K562 (cell line): ENCODE measurements around the gene HOTAIR. TPM values are rescaled to one million over a fixed set of nuclear protein-coding genes. Genes with fewer than 3 reads are reported as not detected.

Experiments used
- ATAC-seq: fragments of 200-7000 bp; cut with Tn5 transposase; 3 replicates; pipeline ENCODE4 v1.9.1; 2020; ENCODE audit warnings: moderate library complexity
- BruUV-seq: library from RNA; stranded (reverse); fragments of 400-500 nt; replicated peaks from 2 replicates; lab custom pipeline; 2021; lab: Mats Ljungman, UMichigan
- CTCF ChIA-PET: fragments of 300-600 bp; formaldehyde crosslinking; extraction: SDS; loops from one replicate; lab custom pipeline; 2021; ENCODE audit warnings: low intra/inter-chr PET ratio; lab: Yijun Ruan, JAX
- POLR2A ChIA-PET: fragments of 300-600, 350-650 bp; sonication (Branson Sonifier 250); formaldehyde crosslinking; extraction: SDS; loops from one replicate; lab custom pipeline; 2021; ENCODE audit warnings: antibody characterized with exemption, inconsistent platforms; lab: Yijun Ruan, JAX
- DNase-seq, 4 experiments: peaks; one replicate each; pipeline versions ENCODE4 v3.0.0 to v3.0.0-alpha.2; 2011 to 2018; ENCODE audit warnings: low spot score in 3 of 4, mixed read lengths in 3 of 4; ENCODE audit errors: extremely low read depth in 1 of 4
- FAIRE-seq: peaks from 2 replicates; lab custom pipeline; 2011; peaks lifted over from hg19 to GRCh38; lab: Jason Lieb, UNC
- H2AFZ ChIP-seq: 2 replicates; pipeline ENCODE4 v1.6.0; 2011; ENCODE audit warnings: low read depth, low read length, control low read depth, inconsistent platforms
- H3K27ac ChIP-seq: fragments of 200-600 bp; 3 replicates; pipeline ENCODE4 v1.8.0; 2011; ENCODE audit warnings: low read depth, mild to moderate bottlenecking, control low read depth, inconsistent platforms, low read length, moderate library complexity, mixed read lengths; ENCODE audit errors: extremely low read depth
- H3K27me3 ChIP-seq, 2 experiments: fragments of 300-600 bp in 1 of 2; 2 replicates in 1 of 2; 3 replicates in 1 of 2; pipeline versions ENCODE4 v1.6.0 to v1.8.0; 2011; ENCODE audit warnings: inconsistent platforms in 2 of 2, low read length in 2 of 2, mild to moderate bottlenecking in 1 of 2, mixed read lengths in 1 of 2, moderate library complexity in 1 of 2; ENCODE audit not compliant: control insufficient read depth in 2 of 2, insufficient read depth in 2 of 2
- H3K36me3 ChIP-seq: fragments of 300-600 bp; 3 replicates; pipeline ENCODE4 v1.8.0; 2011; ENCODE audit warnings: mild to moderate bottlenecking, low read length, inconsistent platforms; ENCODE audit not compliant: control insufficient read depth, insufficient read depth
- H3K4me1 ChIP-seq, 2 experiments: fragments of 200-600 bp in 1 of 2; replicated peaks in 1 of 2; 2 replicates in 1 of 2; 3 replicates in 1 of 2; pipeline versions ENCODE4 v1.5.1 to v1.8.0; 2011; ENCODE audit warnings: inconsistent platforms in 2 of 2, low read length in 2 of 2, mild to moderate bottlenecking in 1 of 2, mixed read lengths in 1 of 2, moderate library complexity in 1 of 2; ENCODE audit not compliant: control insufficient read depth in 2 of 2, insufficient read depth in 2 of 2
- H3K4me2 ChIP-seq: 2 replicates; pipeline ENCODE4 v1.6.1; 2011; ENCODE audit warnings: low read length, control low read depth, inconsistent platforms, mixed read lengths; ENCODE audit not compliant: insufficient read depth
- H3K4me3 ChIP-seq: fragments of 200-600 bp; sonication (generic), shearing (Covaris generic); 2 replicates; pipeline ENCODE4 v1.5.1; 2016; ENCODE audit warnings: control low read depth, inconsistent platforms
- H3K79me2 ChIP-seq: fragments of 200-600 bp; 3 replicates; pipeline ENCODE4 v1.8.0; 2011; ENCODE audit warnings: low read length, inconsistent platforms; ENCODE audit not compliant: control insufficient read depth, insufficient read depth
- H3K9ac ChIP-seq, 2 experiments: 2 replicates each; pipeline versions ENCODE4 v1.6.0 to v1.6.1; 2011; ENCODE audit warnings: low read depth in 2 of 2, low read length in 2 of 2, control low read depth in 1 of 2, inconsistent platforms in 1 of 2, mild to moderate bottlenecking in 1 of 2, mixed read lengths in 1 of 2; ENCODE audit not compliant: insufficient read depth in 1 of 2
- H3K9me1 ChIP-seq: one replicate; pipeline ENCODE4 v1.6.0; 2011; ENCODE audit warnings: inconsistent platforms, mild to moderate bottlenecking, low read length, moderate library complexity; ENCODE audit not compliant: control insufficient read depth, insufficient read depth
- H3K9me3 ChIP-seq: replicated peaks from 2 replicates; pipeline ENCODE4 v1.5.1; 2011; ENCODE audit warnings: low read depth, low read length, inconsistent platforms; ENCODE audit not compliant: control insufficient read depth, insufficient read depth
- H4K20me1 ChIP-seq: replicated peaks from 2 replicates; pipeline ENCODE4 v1.6.1; 2011; ENCODE audit warnings: low read length, inconsistent platforms, mixed read lengths; ENCODE audit not compliant: control insufficient read depth, insufficient read depth
- DACH1 ChIP-seq: fragments of 450-650 bp; IDR thresholded peaks from 2 replicates; pipeline ENCODE4 v1.6.1; 2018; ENCODE audit not compliant: partially characterized antibody
- ETV5 ChIP-seq: sonication (generic); formaldehyde crosslinking; IDR thresholded peaks from 2 replicates; pipeline ENCODE4 v1.4.0; 2020; ENCODE audit warnings: low read depth, mild to moderate bottlenecking, missing genetic modification reagents
- MEF2D ChIP-seq: conservative IDR thresholded peaks from 2 replicates; pipeline ENCODE4 v1.6.1; 2016; ENCODE audit warnings: low read depth, missing genetic modification characterization, missing compliant biosample characterization
- POLR2A ChIP-seq: fragments of 450-650 bp; conservative IDR thresholded peaks from 2 replicates; pipeline ENCODE4 v1.6.1; 2016
- PRPF4 ChIP-seq: fragments of 200-400 bp; formaldehyde crosslinking; IDR thresholded peaks from one replicate; pipeline ENCODE4 v1.6.1; 2017; ENCODE audit warnings: low read length, low read depth, mild to moderate bottlenecking; ENCODE audit not compliant: insufficient read depth, poor library complexity, severe bottlenecking
- RBM14 ChIP-seq: fragments of 200-400 bp; formaldehyde crosslinking; IDR thresholded peaks from 2 replicates; pipeline ENCODE4 v1.6.1; 2018; ENCODE audit warnings: low read depth, mild to moderate bottlenecking, low read length, moderate library complexity, borderline replicate concordance; ENCODE audit not compliant: insufficient read depth
- RBM22 ChIP-seq: fragments of 200-400 bp; formaldehyde crosslinking; IDR thresholded peaks from 2 replicates; pipeline ENCODE4 v1.6.1; 2018; ENCODE audit warnings: low read length, low read depth; ENCODE audit not compliant: poor library complexity, severe bottlenecking
- SMARCB1 ChIP-seq: IDR thresholded peaks from 2 replicates; pipeline ENCODE4 v1.6.1; 2011; ENCODE audit warnings: improper control_type of control experiment, low read depth; ENCODE audit not compliant: insufficient read length
- SUPT5H ChIP-seq: fragments of 450-650 bp; IDR thresholded peaks from 2 replicates; pipeline ENCODE4 v1.6.1; 2016
- TCF7 ChIP-seq: sonication (generic); IDR thresholded peaks from 2 replicates; pipeline ENCODE4 v1.6.1; 2016; ENCODE audit warnings: antibody characterized with exemption, borderline replicate concordance
- TRIM24 ChIP-seq, 2 experiments: fragments of 450-650 bp; IDR thresholded peaks; 2 replicates each; pipeline ENCODE4 v1.6.1; 2016
- TSHZ1 ChIP-seq: fragments of 250-450 bp; sonication (Bioruptor Pico); IDR thresholded peaks from 2 replicates; pipeline ENCODE4 v1.4.0; 2020; ENCODE audit warnings: mild to moderate bottlenecking, moderate library complexity
- ZNF165 ChIP-seq: fragments of 250-450 bp; sonication (Bioruptor Pico); IDR thresholded peaks from 2 replicates; pipeline ENCODE4 v1.4.0; 2020; ENCODE audit warnings: borderline replicate concordance
- WGBS: fragments of 100-300 bp; shearing (Covaris generic); methylation state at CpG from one replicate; pipeline ENCODE4 v1.1.6; 2016; ENCODE audit warnings: low coverage, mixed read lengths; ENCODE audit not compliant: insufficient coverage; ENCODE audit errors: missing lambda C conversion rate; 5-methylcytosine and 5-hydroxymethylcytosine counted together
- in situ Hi-C: fragments of 300-500 bp; cut with MboI; formaldehyde crosslinking; loops from 4 replicates; pipeline ENCODE4 v1.15.0; 2018; ENCODE audit warnings: inconsistent platforms, mixed read lengths
- intact Hi-C: fragments of 100-400 bp; cut with micrococcal nuclease; formaldehyde crosslinking; loops from 2 replicates; pipeline ENCODE4 v1.14.2; 2022
- polyA plus RNA-seq, 8 experiments: library from polyadenylated mRNA; depleted of rRNA in 4 of 8; stranded (reverse) in 5 of 8; unstranded in 3 of 8; fragments of >200 nt; fragmentation: Nextera tagmentation in 2 of 8; fragmentation: Illumina TruSeq in 1 of 8; extraction: Ambion mirVana in 2 of 8; extraction: Trizol in 1 of 8; gene quantifications; 2 replicates each; pipeline versions ENCODE4 v1.2.1 to v1.2.3, GENCODE V29; 2011 to 2014; ENCODE audit warnings: inconsistent platforms in 1 of 8, missing spikeins in 1 of 8
- total RNA-seq, 7 experiments: library from RNA; depleted of rRNA in 6 of 7; stranded (reverse); fragments of >200 nt in 6 of 7; fragmentation: Illumina TruSeq in 2 of 7; extraction: Trizol in 2 of 7; gene quantifications; 2 replicates each; pipeline versions ENCODE4 v1.2.1 to v1.2.3, GENCODE V29; 2011 to 2021; ENCODE audit warnings: low replicate concordance in 1 of 7

The HOTAIR gene
- total and polyA plus RNA-seq, 9 of the 15 experiments (the other 6 are each of a cell fraction or from before 2014, with no cell fraction given): 0.04 TPM; not detected in 8

- ChIA-PET POLR2A (interaction anchor here (0.7 to 1.2 kb wide), 2 partner anchors 16 to 233 kb away, joined by 3 read pairs; no protein-coding TSS in a partner anchor), CTCF (no interaction called here)
- WGBS: 0% methylated on average over 4 of the region's 4 CpGs
- Histone ChIP-seq H3K9me3 (no peaks in the 10 kb centered on the region), H3K36me3 (no peaks in the 10 kb centered on the region), H2AFZ (no peak overlapping the region), H3K9me1 (no peaks in the 10 kb centered on the region), H3K4me1 (peaks cover 0 to 4% of the 10 kb centered on the region in 2 experiments; a peak in 2 of 5 replicates), H3K27ac (no peak overlapping the region), H3K27me3 (peaks cover 51 to 74% of the 10 kb centered on the region in 2 experiments), H3K4me2 (no peak overlapping the region), H4K20me1 (no peaks in the 10 kb centered on the region), H3K4me3 (no peak overlapping the region), H3K9ac (no peak overlapping the region), H3K79me2 (no peaks in the 10 kb centered on the region)
- no peak for FAIRE-seq
- ATAC-seq: no peak
- in situ Hi-C loops: no loop called here
- intact Hi-C loops: no loop called here
- no peak for TF ChIP-seq MEF2D
- TF ChIP-seq SMARCB1: no peak
- BruUV-seq: no TSS peak
- DNase-seq: no peak
Observed at GRCh38 chr12:53932915-53933314, 41.8 kb downstream of the HOTAIR start.

- no TSS peak for BruUV-seq
- H3K4me2 ChIP-seq: no peak overlapping the region
- H3K36me3 ChIP-seq: no peaks in the 10 kb centered on the region
- H3K9ac ChIP-seq: no peak overlapping the region
- no peaks in the 10 kb centered on the region for H3K9me1 ChIP-seq
- H4K20me1 ChIP-seq: no peaks in the 10 kb centered on the region
- peaks cover 49 to 74% of the 10 kb centered on the region in 2 experiments for H3K27me3 ChIP-seq
- 3% methylated on average over 4 of the region's 4 CpGs for WGBS
- ATAC-seq (no peak), DNase-seq (no peak), FAIRE-seq (no peak)
- POLR2A ChIA-PET: interaction anchor here (0.6 to 1.2 kb wide), 5 partner anchors 9 to 246 kb away, joined by 3 to 4 read pairs (median 3); no protein-coding TSS in a partner anchor
- in situ Hi-C loops (no loop called here), intact Hi-C loops (no loop called here)
- H3K4me1 ChIP-seq: peaks cover 0 to 8% of the 10 kb centered on the region in 2 experiments; a peak in 1 of 5 replicates
- no peaks in the 10 kb centered on the region for H3K79me2 ChIP-seq
- no peak overlapping the region for H2AFZ ChIP-seq
- H3K4me3 ChIP-seq: no peak overlapping the region
- no peak overlapping the region for H3K27ac ChIP-seq
- no peaks in the 10 kb centered on the region for H3K9me3 ChIP-seq
- CTCF ChIA-PET: no interaction called here
- TF ChIP-seq POLR2A (no peak), RBM22 (no peak), TCF7 (no peak), TRIM24 (IDR thresholded peaks at IDR 0.05) (no peak), ETV5 (no peak), DACH1 (no peak), TSHZ1 (CRISPR knock-in tag) (no peak), RBM14 (no peak), PRPF4 (no peak), ZNF165 (CRISPR knock-in tag) (no peak), SUPT5H (no peak)
Observed at GRCh38 chr12:53931844-53932581, 42.7 kb downstream of the HOTAIR start.
